Amniotic stem cell (primary cell): Measurements from ENCODE around the gene MRGPRX2.

Experiments used
- DNase-seq: peaks from one replicate; lab custom pipeline; 2025; lab: John Stamatoyannopoulos, UW

MRGPRX2 gene

DNA sequence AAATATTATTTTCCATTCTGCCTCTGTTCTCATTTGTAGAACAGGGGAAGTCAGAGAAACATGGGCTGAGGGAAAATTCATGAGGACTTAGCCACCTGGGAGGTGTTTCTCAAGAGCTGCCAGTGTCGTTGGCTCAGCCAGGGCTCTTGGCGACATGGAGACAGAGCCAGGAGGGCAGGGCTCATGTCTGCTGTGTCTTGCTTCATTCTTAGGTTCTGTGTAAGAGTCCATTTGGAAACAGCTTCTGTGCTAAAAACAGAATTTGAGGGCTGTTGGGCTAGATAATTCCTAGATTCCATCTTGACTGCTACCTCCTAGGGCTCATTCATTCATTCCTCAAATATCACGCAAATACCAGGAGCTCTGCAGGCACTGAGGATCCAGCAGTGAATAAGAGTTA is 15.1 kb upstream of the MRGPRX2 start:
- no peak for DNase-seq

DNA sequence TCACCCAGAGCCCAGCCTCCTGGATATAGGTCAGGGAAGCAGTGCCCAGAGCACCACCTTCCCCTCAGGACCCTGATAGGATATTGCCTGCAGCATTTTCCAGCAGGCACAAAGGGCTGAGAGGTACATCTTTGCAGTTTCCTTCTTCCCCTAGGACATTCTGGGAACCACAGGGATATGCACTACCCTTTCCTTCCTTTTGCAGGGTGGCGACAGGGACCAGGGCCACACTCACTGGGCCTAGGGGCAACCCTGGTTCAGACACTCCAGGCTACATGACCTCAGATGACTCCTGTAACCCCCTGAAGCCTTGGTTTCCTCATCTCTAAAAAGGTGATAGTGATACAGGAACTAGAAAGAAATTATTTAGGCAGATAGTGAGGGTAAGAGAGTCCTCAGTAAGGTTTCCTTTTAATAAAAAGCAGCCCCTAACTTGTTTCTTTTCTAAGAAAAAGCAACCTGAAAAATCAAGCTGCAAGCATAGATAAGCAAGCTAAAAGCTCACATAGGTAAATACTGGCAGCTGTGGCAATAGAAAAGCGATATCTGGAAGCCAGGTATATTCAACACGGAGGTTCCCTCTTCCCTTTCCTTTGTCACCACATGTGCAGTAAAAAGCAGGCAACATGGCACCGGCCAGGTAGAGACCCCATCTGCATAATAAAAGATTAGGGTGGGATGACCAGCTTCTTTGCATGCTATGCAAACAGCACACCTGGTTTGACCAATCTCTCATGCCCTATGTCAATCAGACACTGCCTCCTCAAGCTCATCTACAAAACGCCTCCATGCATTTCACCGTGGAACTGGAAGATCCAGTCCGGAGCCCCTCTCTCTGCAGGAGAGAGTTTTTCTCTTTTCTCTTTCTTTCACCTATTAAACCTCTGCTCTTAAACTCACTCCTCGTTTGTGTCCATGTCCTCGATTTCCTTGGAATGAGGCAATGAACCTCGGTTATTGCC is 13.2 kb upstream of the MRGPRX2 start:
- DNase-seq, result no peak

DNA sequence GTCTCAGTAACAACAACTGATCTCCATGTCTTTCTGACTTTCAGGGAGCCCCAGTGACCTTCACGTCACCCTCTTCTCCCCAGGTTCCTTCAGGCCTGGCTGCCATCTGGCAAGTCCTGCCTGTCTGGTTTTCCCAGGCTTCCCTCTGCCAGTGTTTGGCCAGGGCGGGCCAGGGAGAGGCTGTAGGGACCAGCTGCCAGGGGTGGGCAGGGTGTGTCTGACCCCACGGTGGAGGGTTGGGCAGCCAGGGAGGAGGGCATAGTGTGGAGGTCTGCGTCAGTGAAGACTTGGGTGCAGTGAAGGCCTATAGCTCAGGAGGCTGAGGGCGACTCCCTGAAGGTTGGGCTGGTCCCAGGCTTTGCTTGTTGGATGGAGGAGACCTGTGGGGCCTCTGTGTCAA is 11.9 kb upstream of the MRGPRX2 start:
- DNase-seq, result no peak

DNA sequence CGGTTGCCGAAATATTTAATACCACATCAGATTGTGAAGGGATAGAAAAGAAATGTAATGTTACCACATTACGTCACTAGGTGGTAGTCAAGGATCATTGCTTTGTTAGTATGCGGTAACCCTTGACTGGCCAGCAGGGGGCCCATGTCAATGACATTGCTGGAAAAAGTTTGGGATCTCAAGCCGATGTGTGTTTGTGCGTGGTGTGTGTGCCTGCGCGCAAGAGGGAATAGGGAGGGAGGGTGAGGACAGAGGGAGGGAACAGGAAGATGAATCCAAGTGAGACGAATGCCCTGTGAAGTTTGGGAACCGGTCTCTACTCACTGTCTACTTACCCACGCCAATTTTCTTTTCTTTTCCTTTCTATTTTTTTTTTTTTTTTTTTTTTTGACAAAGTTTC is 10.7 kb upstream of the MRGPRX2 start:
- DNase-seq, result peak; percentile 64

DNA sequence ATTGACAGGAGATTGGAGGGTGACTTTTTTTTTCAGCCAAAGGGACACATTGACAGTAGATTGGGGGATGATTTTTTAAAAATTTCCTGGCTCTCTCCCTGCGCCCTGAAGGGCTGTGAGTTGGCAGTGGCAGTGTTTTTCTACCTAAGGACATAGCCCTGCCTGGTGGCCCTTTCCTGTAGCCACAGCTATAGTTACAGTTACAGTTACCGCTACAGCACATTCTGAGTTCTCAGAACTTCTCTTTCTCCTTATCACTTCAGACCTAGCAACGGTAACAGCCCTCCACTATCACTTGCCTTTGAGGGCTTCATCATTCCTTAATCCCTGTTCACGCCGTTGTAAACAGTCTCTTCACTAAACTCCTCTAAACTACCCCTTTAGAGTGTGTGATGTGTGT is 684 bp downstream of the MRGPRX2 start:
- no peak for DNase-seq

DNA sequence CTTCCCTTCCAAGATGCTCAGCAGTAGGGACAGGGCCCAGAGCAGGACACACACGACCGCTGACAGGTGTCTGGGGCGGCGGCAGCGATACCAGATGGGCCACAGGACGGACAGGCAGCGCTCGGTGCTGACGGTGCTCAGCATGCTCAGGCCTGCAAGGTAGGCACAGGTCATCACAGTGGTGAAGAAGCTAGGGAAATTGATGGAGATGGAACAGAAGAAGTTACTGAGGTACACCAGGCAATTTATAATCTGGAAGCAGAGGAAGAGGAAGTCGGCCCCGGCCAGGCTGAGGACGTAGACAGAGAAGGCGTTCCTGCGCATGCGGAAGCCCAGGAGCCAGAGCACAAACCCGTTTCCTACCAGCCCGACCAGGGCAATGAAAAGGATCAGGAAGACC is 4.6 kb downstream of the MRGPRX2 start:
- DNase-seq, result no peak

DNA sequence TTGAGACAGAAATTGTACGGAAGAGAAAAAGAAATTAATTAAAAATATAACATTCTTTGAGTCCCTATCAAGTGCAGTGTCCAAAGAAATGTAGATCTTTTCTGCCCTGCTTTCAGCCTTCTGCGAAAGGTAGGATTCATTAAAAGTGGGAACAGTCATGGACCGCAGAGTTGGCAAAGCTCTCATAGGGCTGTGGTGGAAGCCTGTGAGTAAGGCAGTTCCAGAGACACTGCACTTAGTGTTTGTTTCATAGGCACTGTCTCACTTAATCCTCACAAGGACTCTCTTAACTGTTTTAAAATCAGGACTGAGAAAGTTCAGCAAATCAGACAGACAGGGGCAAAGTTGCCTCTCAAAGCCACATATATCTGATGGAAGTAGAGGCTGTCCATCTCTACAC is 5.5 kb downstream of the MRGPRX2 start:
- no peak for DNase-seq

DNA sequence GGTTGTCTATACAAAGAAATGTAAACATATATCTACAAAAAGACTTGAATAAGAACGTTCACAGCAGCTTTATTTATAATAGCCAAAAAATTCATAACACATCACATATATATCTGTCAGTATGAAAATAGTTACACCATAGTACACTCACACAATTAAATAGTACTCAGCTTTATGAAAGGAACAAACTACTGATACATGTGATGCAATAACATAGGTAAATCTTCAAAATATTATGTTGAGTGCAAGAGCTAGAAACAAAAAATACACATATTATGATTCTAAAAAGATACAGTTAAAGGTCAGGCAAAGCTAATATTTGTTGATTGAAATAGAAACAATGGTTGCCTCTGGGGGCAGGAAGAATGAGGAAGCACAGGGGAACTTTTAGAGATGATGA is 6.6 kb downstream of the MRGPRX2 start:
- no peak for DNase-seq

DNA sequence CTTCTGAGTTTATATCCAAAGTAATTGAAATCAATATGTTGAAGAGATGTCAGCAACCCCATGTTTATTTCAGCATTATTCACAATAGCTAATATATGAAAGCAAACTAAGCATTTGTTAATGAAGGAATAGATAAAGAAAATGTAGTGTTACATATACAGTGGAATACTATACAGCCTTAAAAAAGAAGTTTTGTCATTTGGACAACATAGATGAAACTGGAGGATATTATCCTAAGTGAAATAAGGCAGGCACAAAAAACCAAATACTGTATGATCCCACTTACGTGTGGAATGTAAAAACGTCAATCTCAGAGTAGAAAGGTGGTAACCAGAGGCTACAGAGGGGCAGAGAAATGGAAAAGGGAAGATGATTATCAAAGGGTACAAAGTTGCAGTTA is 10.2 kb downstream of the MRGPRX2 start:
- DNase-seq, result no peak

DNA sequence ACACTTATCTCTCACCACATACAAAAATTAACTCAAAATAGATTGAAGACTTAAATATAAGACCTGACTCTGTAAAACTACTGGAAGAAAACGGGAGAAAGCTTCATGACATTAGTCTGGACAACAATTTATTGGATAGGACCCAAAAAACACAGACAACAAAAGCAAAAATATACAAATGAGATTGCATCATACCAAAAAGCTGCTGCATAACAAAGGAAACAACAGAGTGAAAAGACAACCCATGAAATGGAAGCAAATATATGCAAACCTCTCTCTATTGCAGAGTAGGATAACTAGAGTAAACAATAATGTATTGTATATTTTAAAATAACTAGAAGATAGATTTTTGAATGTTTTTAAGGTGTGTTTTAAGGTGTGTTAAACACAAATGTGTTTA is 11.2 kb downstream of the MRGPRX2 start:
- DNase-seq, result no peak

DNA sequence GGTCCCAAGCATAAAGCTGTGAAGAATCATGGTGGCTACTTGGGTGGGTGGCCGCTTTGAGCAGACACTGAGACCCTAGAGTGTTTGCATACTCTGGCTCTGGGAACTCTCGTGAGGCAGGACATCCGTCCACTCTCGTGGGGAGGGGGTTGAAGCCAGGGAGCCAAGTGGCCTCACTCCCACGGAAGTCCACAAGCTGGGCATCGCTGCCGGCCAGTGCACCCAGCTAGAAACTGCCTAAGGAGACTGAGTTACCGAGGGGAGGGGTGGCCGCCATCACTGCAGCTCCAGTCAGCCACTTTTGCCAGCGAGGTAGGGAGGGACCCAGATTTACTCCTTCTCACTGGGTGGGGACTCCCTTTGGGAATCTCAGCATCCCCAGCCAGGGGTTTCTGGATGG is 20.5 kb downstream of the MRGPRX2 start:
- no peak for DNase-seq

DNA sequence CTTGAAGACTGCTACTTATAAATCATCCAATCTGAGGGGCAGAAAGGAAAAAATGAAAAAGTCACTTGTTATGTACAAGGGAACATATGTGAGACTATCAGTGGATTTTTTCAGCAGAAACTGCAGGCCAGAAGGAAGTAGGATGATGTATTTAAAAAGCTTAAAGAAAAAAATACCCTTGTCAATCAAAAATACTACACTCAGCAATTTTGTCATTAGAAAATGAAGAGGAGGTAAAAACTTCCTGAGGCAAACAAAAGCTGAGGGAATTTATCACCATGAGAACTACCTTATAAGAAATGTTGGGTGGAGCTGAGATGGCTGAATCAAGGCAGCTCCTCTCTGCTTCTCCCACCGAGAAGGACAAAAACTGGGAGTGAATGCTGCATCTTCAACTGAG is 21.1 kb downstream of the MRGPRX2 start:
- no peak for DNase-seq

DNA sequence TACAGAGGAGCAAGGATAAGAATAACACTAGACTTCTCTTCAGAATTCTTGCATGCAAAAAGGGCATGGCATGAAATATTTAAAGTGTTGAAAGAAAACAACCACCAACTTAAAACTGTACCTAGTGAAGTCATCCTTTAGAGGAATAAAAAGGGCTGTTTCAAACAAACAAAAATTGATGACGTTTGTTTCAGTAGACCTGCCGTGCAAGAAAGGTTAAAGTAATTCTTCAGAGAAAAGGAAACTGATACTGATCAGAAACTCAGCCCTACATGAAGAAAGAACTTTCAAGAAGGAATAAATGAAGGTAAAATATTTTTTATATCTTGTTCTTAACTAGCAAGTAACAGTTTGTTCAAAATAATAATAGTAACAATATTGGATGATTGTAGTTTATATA is 27.5 kb downstream of the MRGPRX2 start:
- DNase-seq, result no peak

DNA sequence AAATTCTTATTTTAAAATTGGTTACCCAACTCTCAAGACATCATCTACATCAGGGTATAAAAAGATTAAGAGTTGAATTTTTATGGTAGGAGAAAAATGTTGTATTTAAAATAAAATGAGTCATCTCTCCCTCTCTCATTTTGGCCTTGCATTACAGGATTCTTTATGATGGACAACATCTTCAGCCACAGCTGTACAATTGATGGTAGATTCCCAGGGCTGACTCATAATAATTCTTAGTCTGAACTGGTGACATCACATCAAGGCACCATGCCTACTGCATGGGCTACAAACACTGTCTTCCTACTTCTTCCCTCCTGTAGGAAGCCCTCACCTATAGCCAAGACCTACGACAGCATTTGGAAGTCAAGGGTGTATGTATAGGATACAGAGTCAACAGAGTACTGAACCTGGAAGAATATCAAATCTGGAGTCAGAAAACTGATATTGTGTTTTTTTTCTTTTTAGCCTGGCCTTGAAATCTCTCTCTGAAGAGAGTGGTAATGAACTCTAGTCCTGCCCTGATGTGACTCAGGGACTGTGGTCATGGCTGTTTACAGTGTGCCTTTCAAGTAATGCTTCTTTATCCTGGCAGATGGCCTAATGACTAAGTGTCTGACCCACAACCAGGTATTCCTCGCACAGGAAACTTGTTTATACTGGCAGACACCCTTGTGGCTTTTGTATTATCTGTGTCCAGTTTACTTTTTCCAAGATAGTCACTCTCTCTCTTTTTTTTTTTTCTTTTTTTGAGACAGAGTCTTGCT is 32.5 kb downstream of the MRGPRX2 start:
- DNase-seq, result no peak

DNA sequence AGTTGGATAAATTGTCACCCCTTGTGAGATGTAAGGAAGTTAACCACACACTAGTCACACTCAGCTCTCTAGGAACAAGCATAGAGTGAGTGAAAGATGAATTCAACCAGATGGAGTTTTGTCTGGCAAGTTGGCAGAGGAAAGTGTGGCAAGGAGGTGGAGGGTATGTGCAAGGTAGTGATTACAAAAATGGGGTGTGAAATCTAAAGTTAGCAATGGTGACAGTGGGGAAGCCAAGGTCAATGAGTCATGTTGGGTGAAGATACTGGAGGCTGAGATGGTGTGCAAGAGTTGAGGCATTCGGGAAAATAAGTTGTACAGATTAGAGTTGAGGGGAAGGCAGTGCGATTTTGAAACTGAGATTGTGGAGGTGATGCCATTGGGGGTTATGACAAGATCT is 33.7 kb downstream of the MRGPRX2 start:
- DNase-seq, result no peak

DNA sequence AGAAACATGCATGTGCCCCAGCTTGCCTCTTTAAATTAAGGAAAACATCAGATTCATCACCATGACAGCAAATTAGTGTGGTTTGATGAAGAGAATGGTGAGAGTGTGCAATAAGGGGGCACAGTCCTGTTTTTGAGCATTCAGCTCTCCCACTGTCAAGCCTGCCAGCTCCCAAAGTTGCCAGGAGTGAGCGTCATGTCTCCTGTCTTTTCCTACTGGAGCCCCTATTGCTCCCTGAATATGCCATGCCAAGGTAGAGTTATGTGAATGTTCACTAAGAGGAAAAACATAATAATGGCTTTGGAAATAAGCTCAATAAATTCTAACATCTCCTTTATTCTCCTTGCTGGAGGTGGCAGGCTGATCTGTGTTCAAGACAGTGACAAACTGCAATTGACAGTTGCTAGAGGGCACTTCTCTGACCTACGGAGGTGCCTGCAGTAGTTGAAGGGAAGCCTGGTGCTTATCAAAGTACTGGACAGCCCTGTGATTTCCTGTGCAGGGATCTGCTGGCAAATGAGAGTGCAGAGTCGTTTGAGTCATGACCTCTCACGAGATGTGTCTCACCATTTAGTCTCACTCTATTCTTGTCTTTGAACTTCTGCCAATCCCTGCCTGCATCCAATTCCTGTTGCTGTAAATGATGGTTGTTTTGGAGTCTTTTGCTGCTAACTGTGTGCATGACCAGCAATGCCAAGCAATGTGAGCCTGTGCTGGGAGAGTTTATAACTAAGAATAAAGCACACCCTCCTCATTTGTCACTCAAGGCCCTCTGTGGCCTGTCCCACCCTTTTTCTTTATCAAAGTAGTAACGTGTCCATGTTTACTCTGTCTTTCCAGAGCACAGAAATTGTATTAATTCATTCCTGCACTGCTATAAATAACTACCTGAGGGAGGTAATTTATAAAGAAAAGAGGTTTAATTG is 34.8 kb downstream of the MRGPRX2 start:
- no peak for DNase-seq

DNA sequence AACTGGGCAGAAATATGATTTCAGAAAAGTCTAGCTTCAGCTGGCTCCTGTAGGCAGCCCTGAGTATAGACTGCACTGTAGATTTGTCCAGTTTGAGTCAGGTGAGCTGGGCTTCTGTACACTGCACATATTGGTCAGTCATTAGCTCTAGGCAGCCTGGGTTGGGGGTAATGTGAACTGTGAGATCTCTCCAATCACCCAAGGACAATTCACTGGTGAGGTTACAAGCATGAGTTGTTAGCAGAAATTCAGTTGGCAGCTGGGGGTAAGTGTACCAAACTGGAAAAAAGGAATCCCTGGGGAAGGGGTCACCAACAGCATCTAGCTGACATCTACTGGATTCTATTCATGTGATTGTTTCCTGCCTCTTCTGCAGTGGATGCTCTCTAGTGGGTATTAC is 39.7 kb downstream of the MRGPRX2 start:
- no peak for DNase-seq

DNA sequence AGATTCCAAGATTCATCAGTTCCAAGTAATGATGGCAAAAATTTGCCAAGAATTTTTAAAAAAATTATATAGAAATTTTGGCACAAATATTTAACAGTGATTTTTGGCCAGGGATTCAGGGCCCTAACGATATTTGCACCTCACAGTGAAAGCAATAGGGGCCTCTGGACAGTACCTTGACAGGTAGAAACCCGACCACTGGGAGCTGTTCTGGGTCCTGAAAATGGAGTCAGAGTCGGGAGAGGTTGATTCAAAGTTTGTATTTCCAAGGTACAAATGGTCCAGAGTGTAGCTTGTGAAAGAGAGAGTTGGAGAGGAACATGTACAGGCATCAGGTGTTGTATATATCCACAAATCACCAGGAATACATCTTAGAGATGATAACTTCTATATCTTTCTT is 41.6 kb downstream of the MRGPRX2 start:
- no peak for DNase-seq

DNA sequence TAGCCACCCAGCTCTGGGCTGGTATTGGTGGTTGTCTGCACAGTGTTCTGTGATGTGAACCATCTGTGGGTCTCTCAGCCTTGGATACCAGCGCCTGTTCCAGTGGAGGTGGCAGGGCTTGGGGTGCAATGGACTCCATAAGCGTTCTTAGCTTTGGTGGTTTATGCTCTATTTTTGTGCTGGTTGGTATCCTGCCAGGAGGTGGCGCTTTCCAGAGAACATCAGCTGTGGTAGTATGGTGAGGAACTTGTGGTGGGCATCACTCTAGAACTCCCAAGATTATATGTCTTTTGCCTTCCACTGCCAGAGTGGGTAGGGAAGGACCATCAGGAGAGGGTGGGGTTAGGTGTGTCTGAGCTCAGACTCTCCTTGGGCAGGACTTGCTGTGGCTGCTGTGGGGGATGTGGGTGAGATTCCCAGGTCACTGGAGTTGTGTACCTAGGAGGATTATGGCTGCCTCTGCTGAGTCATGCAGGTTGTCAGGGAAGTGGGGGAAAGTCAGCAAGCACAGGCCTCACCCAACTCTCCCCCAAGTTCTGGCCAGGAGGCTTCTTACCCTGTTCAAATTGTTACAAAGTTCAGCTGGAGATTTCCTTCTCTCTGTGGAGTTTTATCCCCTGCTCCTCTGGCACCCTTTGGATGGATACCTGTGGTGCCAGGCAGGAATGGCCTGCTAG is 47.2 kb downstream of the MRGPRX2 start:
- DNase-seq, result no peak

DNA sequence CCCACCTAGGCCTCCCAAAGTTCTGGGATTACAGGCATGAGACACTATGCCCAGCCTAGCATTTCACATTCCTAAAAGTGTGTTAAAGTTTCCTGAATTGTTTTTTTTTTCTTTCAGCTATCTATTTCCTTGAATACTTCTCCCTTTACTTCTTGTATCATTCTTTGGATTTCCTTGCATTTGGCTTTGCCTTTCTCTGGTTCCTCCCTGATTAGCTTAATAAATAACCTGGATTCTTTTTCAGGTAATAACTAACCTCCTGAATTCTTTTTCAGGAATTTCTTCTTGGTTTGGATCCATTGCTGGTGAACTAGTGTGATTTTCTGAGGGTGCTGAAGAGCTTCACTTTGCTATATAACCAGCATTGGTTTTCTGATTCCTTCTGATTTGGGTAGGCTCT is 47.9 kb downstream of the MRGPRX2 start:
- DNase-seq, result no peak
